ENCODE data around the gene LRP2BP. TPM values are rescaled to one million over a fixed set of nuclear protein-coding genes. Genes with fewer than 3 reads are reported as not detected.

Gene LRP2BP
- total RNA-seq, 1 experiment from 2014 or later, result 0.20 TPM

DNA sequence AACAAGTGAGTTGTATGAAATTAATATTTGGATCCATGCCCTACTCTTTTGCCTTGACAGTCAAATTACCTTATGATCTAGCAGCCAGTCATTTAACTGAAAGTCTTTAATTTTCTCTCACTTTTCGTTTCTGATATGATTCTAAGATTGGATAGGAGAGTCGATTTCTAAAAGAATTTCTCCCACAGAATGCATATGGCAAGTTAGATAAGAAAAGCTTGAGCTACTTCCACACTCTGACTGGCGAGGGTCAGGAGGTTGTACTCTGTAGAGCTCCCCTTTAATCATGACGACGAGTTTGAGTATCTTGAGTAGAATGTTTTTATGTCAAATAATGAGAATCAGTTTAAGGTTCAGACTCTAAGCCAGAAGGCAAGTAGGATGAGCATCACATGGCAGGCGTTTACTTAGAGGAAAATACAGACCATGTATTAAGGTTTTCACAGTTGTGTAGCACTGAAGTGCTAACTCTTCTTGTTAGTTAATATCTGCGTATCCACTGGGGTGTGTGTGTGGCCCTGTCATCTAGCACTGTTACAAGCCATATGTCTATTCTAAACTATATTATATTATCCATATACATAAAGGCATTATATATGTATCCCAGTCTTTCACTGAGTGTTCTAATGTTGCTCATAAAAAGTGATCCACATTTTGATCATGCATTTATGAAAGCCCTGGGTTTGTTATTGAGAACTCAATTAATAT is 37.8 kb downstream of the LRP2BP start:
- H3K9me3 ChIP-seq, result no peaks in the 10 kb centered on the region
- TF ChIP-seq, protein P1, sequence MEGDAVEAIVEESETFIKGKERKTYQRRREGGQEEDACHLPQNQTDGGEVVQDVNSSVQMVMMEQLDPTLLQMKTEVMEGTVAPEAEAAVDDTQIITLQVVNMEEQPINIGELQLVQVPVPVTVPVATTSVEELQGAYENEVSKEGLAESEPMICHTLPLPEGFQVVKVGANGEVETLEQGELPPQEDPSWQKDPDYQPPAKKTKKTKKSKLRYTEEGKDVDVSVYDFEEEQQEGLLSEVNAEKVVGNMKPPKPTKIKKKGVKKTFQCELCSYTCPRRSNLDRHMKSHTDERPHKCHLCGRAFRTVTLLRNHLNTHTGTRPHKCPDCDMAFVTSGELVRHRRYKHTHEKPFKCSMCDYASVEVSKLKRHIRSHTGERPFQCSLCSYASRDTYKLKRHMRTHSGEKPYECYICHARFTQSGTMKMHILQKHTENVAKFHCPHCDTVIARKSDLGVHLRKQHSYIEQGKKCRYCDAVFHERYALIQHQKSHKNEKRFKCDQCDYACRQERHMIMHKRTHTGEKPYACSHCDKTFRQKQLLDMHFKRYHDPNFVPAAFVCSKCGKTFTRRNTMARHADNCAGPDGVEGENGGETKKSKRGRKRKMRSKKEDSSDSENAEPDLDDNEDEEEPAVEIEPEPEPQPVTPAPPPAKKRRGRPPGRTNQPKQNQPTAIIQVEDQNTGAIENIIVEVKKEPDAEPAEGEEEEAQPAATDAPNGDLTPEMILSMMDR (IDR thresholded peaks at IDR 0.05; ENCODE audit: insufficient read depth in 1 of 2, low read depth in 1 of 2, low read length in 1 of 2, severe bottlenecking in 1 of 2, unreplicated experiment in 1 of 2), result no peak
- CTCF ChIA-PET, result interaction anchor here (0.5 kb wide), 1 partner anchor 88 kb away, joined by 3 read pairs; no protein-coding TSS in a partner anchor
- peaks cover 6% of the 10 kb centered on the region; the same call in 1 of the 2 replicates for H3K4me1 ChIP-seq
- no peak for DNase-seq
- no peaks in the 10 kb centered on the region for H3K27me3 ChIP-seq (replicated peaks; ENCODE audit: control insufficient read depth, insufficient read depth, low read length)
- no TSS peak for BruUV-seq (replicated peaks)
- Mint-ChIP-seq H3K4me3 (ENCODE audit: unreplicated experiment) (no peak overlapping the region), H3K4me1 (ENCODE audit: low read depth, unreplicated experiment) (no peaks in the 10 kb centered on the region), H3K36me3 (ENCODE audit: insufficient read depth, unreplicated experiment) (no peaks in the 10 kb centered on the region), H3K9me3 (ENCODE audit: unreplicated experiment) (no peaks in the 10 kb centered on the region), H3K27ac (ENCODE audit: unreplicated experiment) (no peak overlapping the region), H3K27me3 (ENCODE audit: insufficient read depth, unreplicated experiment) (no peaks in the 10 kb centered on the region)
- no peak overlapping the region for H3K4me3 ChIP-seq (ENCODE audit: low read depth, low read length)
- H3K36me3 ChIP-seq (ENCODE audit: control insufficient read depth, insufficient read depth, low read length), result no peaks in the 10 kb centered on the region
- intact Hi-C loops (cut with micrococcal nuclease; ENCODE audit: unreplicated experiment), result no loop called here
- POLR2A ChIA-PET, result no interaction called here

DNA sequence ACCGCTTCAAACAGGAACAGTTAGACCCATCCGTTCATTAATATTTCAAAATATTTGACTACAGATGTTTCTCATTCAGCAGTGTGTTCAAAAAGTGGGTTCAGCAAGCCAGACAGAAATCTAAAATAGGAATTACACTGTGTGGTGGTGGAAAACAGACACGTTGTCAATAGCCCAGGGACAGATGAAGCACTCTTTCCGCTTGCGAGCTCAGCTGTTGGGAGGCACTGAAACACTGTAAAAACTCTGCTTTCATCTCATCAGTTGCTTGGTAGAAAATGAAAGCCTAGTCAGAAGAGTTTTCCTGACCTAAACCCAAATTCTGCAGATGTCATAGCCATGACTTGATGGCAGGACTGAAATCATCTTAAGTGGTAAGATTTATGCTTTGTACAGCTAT is 38.5 kb downstream of the LRP2BP start:
- H3K4me1 Mint-ChIP-seq (ENCODE audit: low read depth, unreplicated experiment), result no peaks in the 10 kb centered on the region
- H3K27ac Mint-ChIP-seq (ENCODE audit: unreplicated experiment), result no peak overlapping the region
- Histone ChIP-seq H3K27me3 (replicated peaks; ENCODE audit: control insufficient read depth, insufficient read depth, low read length) (no peaks in the 10 kb centered on the region), H3K9me3 (no peaks in the 10 kb centered on the region), H3K4me1 (peaks cover 6% of the 10 kb centered on the region; the same call in 1 of the 2 replicates), H3K4me3 (ENCODE audit: low read depth, low read length) (no peak overlapping the region), H3K36me3 (ENCODE audit: control insufficient read depth, insufficient read depth, low read length) (no peaks in the 10 kb centered on the region)
- no peaks in the 10 kb centered on the region for H3K9me3 Mint-ChIP-seq (ENCODE audit: unreplicated experiment)
- no peak overlapping the region for H3K4me3 Mint-ChIP-seq (ENCODE audit: unreplicated experiment)
- no peaks in the 10 kb centered on the region for H3K36me3 Mint-ChIP-seq (ENCODE audit: insufficient read depth, unreplicated experiment)
- H3K27me3 Mint-ChIP-seq (ENCODE audit: insufficient read depth, unreplicated experiment), result no peaks in the 10 kb centered on the region
- ChIA-PET POLR2A (no interaction called here), CTCF (no interaction called here)
- intact Hi-C loops (cut with micrococcal nuclease; ENCODE audit: unreplicated experiment), result no loop called here
- no TSS peak for BruUV-seq (replicated peaks)
- TF ChIP-seq, protein P1 (IDR thresholded peaks at IDR 0.05; ENCODE audit: insufficient read depth in 1 of 2, low read depth in 1 of 2, low read length in 1 of 2, severe bottlenecking in 1 of 2, unreplicated experiment in 1 of 2), result no peak
- no peak for DNase-seq

DNA sequence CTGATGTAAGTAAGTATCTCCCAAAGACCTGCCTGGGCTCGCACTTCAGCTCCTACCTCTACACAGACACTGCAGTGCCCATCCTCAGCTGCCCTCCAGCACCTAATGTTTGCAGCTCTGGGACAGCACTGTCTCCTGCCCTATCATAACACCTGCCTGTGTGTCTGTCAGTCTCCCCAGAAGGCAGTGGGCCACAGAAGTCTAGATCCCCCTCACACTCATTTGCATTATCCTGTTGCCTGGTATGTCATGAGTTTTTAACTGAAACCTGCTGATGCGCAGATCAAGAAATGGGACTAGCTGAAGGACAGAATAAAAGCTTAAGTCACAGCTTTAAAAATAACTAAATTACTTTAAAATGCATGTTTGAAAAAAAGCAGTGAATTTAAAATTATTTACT is 43.0 kb downstream of the LRP2BP start:
- H3K27me3 Mint-ChIP-seq (ENCODE audit: insufficient read depth, unreplicated experiment), result no peaks in the 10 kb centered on the region
- H3K9me3 Mint-ChIP-seq (ENCODE audit: unreplicated experiment), result no peaks in the 10 kb centered on the region
- intact Hi-C loops (cut with micrococcal nuclease; ENCODE audit: unreplicated experiment), result no loop called here
- no peak overlapping the region for H3K27ac Mint-ChIP-seq (ENCODE audit: unreplicated experiment)
- POLR2A ChIA-PET, result no interaction called here
- no peak overlapping the region for H3K4me3 ChIP-seq (ENCODE audit: low read depth, low read length)
- BruUV-seq (replicated peaks), result no TSS peak
- DNase-seq, result no peak
- H3K9me3 ChIP-seq, result no peaks in the 10 kb centered on the region
- no peak overlapping the region for H3K4me3 Mint-ChIP-seq (ENCODE audit: unreplicated experiment)
- H3K36me3 ChIP-seq (ENCODE audit: control insufficient read depth, insufficient read depth, low read length), result no peaks in the 10 kb centered on the region
- H3K27me3 ChIP-seq (replicated peaks; ENCODE audit: control insufficient read depth, insufficient read depth, low read length), result no peaks in the 10 kb centered on the region
- TF ChIP-seq, protein P1 (IDR thresholded peaks at IDR 0.05; ENCODE audit: insufficient read depth in 1 of 2, low read depth in 1 of 2, low read length in 1 of 2, severe bottlenecking in 1 of 2, unreplicated experiment in 1 of 2), result no peak
- peaks cover 6% of the 10 kb centered on the region for H3K36me3 Mint-ChIP-seq (ENCODE audit: insufficient read depth, unreplicated experiment)
- CTCF ChIA-PET, result no interaction called here
- H3K4me1 Mint-ChIP-seq (ENCODE audit: low read depth, unreplicated experiment), result no peaks in the 10 kb centered on the region
- H3K4me1 ChIP-seq, result no peaks in the 10 kb centered on the region
